ENCODE measurements around the gene MCC.

MCC gene

DNA sequence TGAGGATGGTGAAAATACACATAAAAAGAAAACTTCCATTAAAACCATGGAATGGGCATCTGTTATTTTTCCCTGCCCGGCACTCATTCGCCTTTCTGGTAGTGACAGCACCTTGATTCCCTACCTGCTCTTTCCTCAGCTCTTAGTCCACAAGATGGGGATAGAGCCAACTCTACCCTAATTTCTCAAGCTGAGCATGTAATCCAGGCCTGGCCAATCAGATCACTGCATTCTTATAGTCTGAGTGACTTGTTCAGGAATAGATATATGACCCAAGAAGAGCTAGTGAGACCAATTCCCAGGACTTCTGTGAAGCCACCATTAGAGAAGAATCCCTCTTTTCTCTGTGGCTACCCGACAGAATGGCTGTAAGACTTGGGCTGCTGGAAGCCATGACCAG is 111.6 kb downstream of the MCC start:
- Histone ChIP-seq H3K14ac (ENCODE audit: low read length) (no peak overlapping the region), H3K9ac (ENCODE audit: low read length) (no peak overlapping the region), H2AK5ac (ENCODE audit: low read length) (no peak overlapping the region), H3K79me2 (ENCODE audit: control insufficient read depth, insufficient read depth, low read length, poor library complexity) (no peaks in the 10 kb centered on the region), H3K27me3 (ENCODE audit: insufficient read depth, low read length) (no peaks in the 10 kb centered on the region), H2BK12ac (ENCODE audit: low read length) (no peak overlapping the region), H3K18ac (ENCODE audit: low read length) (no peak overlapping the region), H4K91ac (ENCODE audit: low read depth, low read length) (no peak overlapping the region), H2BK5ac (ENCODE audit: low read depth, low read length, poor library complexity) (no peak overlapping the region), H3K9me3 (ENCODE audit: insufficient read depth, low read depth, low read length) (no peaks in the 10 kb centered on the region), H3K79me1 (ENCODE audit: low read length) (no peaks in the 10 kb centered on the region), H4K8ac (ENCODE audit: low read depth, low read length) (no peak overlapping the region), H3K23ac (ENCODE audit: low read length) (no peak overlapping the region), H3K4me3 (ENCODE audit: low read depth, low read length) (no peak overlapping the region), H3K36me3 (ENCODE audit: control insufficient read depth in 1 of 2, insufficient read depth in 2 of 2, low read length in 2 of 2) (no peaks in the 10 kb centered on the region), H2AFZ (ENCODE audit: insufficient read depth, low read length, poor library complexity) (no peak overlapping the region), H3K4me1 (ENCODE audit: control insufficient read depth in 1 of 2, insufficient read depth in 2 of 2, low read length in 2 of 2) (no peaks in the 10 kb centered on the region), H3K4me2 (ENCODE audit: low read length) (no peak overlapping the region), H3K4ac (ENCODE audit: low read depth, low read length) (no peak overlapping the region), H2BK120ac (ENCODE audit: insufficient read depth, low read length, poor library complexity) (no peak overlapping the region), H4K12ac (ENCODE audit: low read depth, low read length) (no peak overlapping the region), H3K27ac (ENCODE audit: low read depth, low read length) (no peak overlapping the region)
- no peak for DNase-seq
- no CpG with 5 or more reads among the region's 3 CpGs for WGBS (ENCODE audit: extremely low coverage, insufficient coverage, insufficient read length)

DNA sequence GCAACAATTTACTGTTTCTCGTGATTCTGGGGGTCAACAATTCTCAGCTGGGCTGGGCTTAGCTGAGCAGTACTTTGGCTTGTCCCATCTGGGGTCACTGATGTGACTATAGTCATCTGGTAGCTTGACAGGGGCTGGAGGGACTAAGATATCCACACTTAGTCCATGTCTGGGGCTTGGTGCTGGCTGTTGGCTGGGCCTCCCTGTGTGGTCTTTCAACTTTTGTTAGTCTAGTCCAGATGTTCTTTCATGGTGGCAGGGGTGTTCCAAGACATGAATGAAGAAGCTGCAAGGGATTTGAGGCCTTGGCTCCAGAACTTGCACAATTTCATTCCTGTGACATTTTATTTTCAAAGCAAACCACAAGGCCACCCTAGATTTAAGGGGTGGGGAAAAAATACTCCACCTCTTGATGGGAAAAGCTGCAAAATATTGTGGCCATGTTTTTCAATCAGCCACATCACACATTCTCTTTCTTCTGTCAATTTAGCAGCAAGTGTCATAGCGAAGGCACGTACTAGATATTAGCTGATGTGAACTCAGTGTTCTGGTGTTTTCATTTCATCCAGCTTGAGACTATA is 112.7 kb downstream of the MCC start:
- H3K27me3 ChIP-seq (ENCODE audit: insufficient read depth, low read length), result no peaks in the 10 kb centered on the region
- H2BK120ac ChIP-seq (ENCODE audit: insufficient read depth, low read length, poor library complexity), result no peak overlapping the region
- no peak overlapping the region for H3K9ac ChIP-seq (ENCODE audit: low read length)
- no peak overlapping the region for H2AK5ac ChIP-seq (ENCODE audit: low read length)
- no peak overlapping the region for H3K4me3 ChIP-seq (ENCODE audit: low read depth, low read length)
- no peaks in the 10 kb centered on the region for H3K4me1 ChIP-seq (ENCODE audit: control insufficient read depth in 1 of 2, insufficient read depth in 2 of 2, low read length in 2 of 2)
- H3K14ac ChIP-seq (ENCODE audit: low read length), result no peak overlapping the region
- no CpG with 5 or more reads among the region's 3 CpGs for WGBS (ENCODE audit: extremely low coverage, insufficient coverage, insufficient read length)
- no peak overlapping the region for H4K8ac ChIP-seq (ENCODE audit: low read depth, low read length)
- no peak overlapping the region for H3K27ac ChIP-seq (ENCODE audit: low read depth, low read length)
- no peak overlapping the region for H3K4ac ChIP-seq (ENCODE audit: low read depth, low read length)
- H2AFZ ChIP-seq (ENCODE audit: insufficient read depth, low read length, poor library complexity), result no peak overlapping the region
- no peak overlapping the region for H3K4me2 ChIP-seq (ENCODE audit: low read length)
- no peaks in the 10 kb centered on the region for H3K79me2 ChIP-seq (ENCODE audit: control insufficient read depth, insufficient read depth, low read length, poor library complexity)
- H3K36me3 ChIP-seq (ENCODE audit: control insufficient read depth in 1 of 2, insufficient read depth in 2 of 2, low read length in 2 of 2), result no peaks in the 10 kb centered on the region
- no peak for DNase-seq
- H3K79me1 ChIP-seq (ENCODE audit: low read length), result no peaks in the 10 kb centered on the region
- no peak overlapping the region for H3K23ac ChIP-seq (ENCODE audit: low read length)
- H3K18ac ChIP-seq (ENCODE audit: low read length), result no peak overlapping the region
- H3K9me3 ChIP-seq (ENCODE audit: insufficient read depth, low read depth, low read length), result no peaks in the 10 kb centered on the region
- H4K91ac ChIP-seq (ENCODE audit: low read depth, low read length), result no peak overlapping the region
- H2BK12ac ChIP-seq (ENCODE audit: low read length), result no peak overlapping the region
- H4K12ac ChIP-seq (ENCODE audit: low read depth, low read length), result no peak overlapping the region
- H2BK5ac ChIP-seq (ENCODE audit: low read depth, low read length, poor library complexity), result no peak overlapping the region

DNA sequence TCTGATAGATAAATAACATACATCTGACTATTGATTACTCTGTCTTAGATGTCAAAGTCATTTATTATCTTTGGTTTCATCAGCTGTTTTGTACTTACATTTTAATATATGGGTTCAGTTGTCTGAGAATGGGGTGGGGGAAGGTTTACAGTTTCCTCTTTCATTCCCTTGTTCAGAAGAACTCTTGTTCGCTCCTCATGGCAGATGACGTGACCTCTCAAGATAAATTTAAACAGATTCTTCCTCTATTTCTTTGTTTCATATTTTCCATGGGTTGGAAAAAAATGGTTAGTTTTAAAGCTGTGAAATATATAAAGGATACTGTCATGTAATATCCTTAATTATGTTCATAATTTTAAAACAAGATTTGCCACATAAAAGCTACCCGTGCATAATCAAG is 114.8 kb downstream of the MCC start:
- H3K79me2 ChIP-seq (ENCODE audit: control insufficient read depth, insufficient read depth, low read length, poor library complexity), result no peaks in the 10 kb centered on the region
- no peak for DNase-seq
- no peak overlapping the region for H2BK120ac ChIP-seq (ENCODE audit: insufficient read depth, low read length, poor library complexity)
- no peaks in the 10 kb centered on the region for H3K4me1 ChIP-seq (ENCODE audit: control insufficient read depth in 1 of 2, insufficient read depth in 2 of 2, low read length in 2 of 2)
- no peaks in the 10 kb centered on the region for H3K36me3 ChIP-seq (ENCODE audit: control insufficient read depth in 1 of 2, insufficient read depth in 2 of 2, low read length in 2 of 2)
- H3K4me3 ChIP-seq (ENCODE audit: low read depth, low read length), result no peak overlapping the region
- no peak overlapping the region for H3K4ac ChIP-seq (ENCODE audit: low read depth, low read length)
- no peak overlapping the region for H2BK12ac ChIP-seq (ENCODE audit: low read length)
- no peak overlapping the region for H4K12ac ChIP-seq (ENCODE audit: low read depth, low read length)
- H3K79me1 ChIP-seq (ENCODE audit: low read length), result no peaks in the 10 kb centered on the region
- H3K9ac ChIP-seq (ENCODE audit: low read length), result no peak overlapping the region
- WGBS (ENCODE audit: extremely low coverage, insufficient coverage, insufficient read length), result no CpG with 5 or more reads among the region's 3 CpGs
- H2BK5ac ChIP-seq (ENCODE audit: low read depth, low read length, poor library complexity), result no peak overlapping the region
- H3K4me2 ChIP-seq (ENCODE audit: low read length), result no peak overlapping the region
- H4K8ac ChIP-seq (ENCODE audit: low read depth, low read length), result no peak overlapping the region
- no peak overlapping the region for H3K14ac ChIP-seq (ENCODE audit: low read length)
- no peak overlapping the region for H3K27ac ChIP-seq (ENCODE audit: low read depth, low read length)
- no peaks in the 10 kb centered on the region for H3K9me3 ChIP-seq (ENCODE audit: insufficient read depth, low read depth, low read length)
- H2AK5ac ChIP-seq (ENCODE audit: low read length), result no peak overlapping the region
- H4K91ac ChIP-seq (ENCODE audit: low read depth, low read length), result no peak overlapping the region
- no peak overlapping the region for H3K23ac ChIP-seq (ENCODE audit: low read length)
- H3K18ac ChIP-seq (ENCODE audit: low read length), result no peak overlapping the region
- no peak overlapping the region for H2AFZ ChIP-seq (ENCODE audit: insufficient read depth, low read length, poor library complexity)
- H3K27me3 ChIP-seq (ENCODE audit: insufficient read depth, low read length), result no peaks in the 10 kb centered on the region

DNA sequence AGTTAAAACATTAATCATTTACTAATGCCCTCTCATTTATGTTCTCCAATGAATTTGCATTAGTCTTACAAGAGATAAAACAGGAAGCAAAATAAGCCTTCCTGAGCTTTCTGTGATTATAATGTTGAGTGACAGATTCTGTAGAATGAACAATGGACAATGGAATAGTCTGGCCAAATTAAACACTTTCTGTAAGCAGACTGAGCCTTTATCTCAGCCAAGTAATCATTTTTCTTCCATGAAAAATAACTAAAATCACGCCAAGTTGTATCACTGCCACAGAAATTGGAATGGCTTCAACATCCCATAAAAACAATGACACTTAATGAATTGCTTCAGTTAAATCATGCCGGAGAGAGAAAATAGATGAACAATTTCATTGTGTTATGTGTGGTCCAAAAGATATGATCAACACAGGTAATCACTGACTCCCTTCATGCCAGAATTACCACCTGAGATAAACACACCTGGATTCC is 116.5 kb downstream of the MCC start:
- Histone ChIP-seq H3K27me3 (ENCODE audit: insufficient read depth, low read length) (no peaks in the 10 kb centered on the region), H2AK5ac (ENCODE audit: low read length) (no peak overlapping the region), H2BK12ac (ENCODE audit: low read length) (no peak overlapping the region), H3K4me2 (ENCODE audit: low read length) (no peak overlapping the region), H3K4me1 (ENCODE audit: control insufficient read depth in 1 of 2, insufficient read depth in 2 of 2, low read length in 2 of 2) (peaks cover 0 to 3% of the 10 kb centered on the region in 2 experiments), H4K8ac (ENCODE audit: low read depth, low read length) (no peak overlapping the region), H3K36me3 (ENCODE audit: control insufficient read depth in 1 of 2, insufficient read depth in 2 of 2, low read length in 2 of 2) (no peaks in the 10 kb centered on the region), H3K18ac (ENCODE audit: low read length) (no peak overlapping the region), H3K9ac (ENCODE audit: low read length) (no peak overlapping the region), H3K9me3 (ENCODE audit: insufficient read depth, low read depth, low read length) (no peaks in the 10 kb centered on the region), H3K79me1 (ENCODE audit: low read length) (no peaks in the 10 kb centered on the region), H2BK120ac (ENCODE audit: insufficient read depth, low read length, poor library complexity) (no peak overlapping the region), H4K91ac (ENCODE audit: low read depth, low read length) (no peak overlapping the region), H3K23ac (ENCODE audit: low read length) (no peak overlapping the region), H3K14ac (ENCODE audit: low read length) (no peak overlapping the region), H2AFZ (ENCODE audit: insufficient read depth, low read length, poor library complexity) (no peak overlapping the region), H2BK5ac (ENCODE audit: low read depth, low read length, poor library complexity) (no peak overlapping the region), H3K4ac (ENCODE audit: low read depth, low read length) (no peak overlapping the region), H4K12ac (ENCODE audit: low read depth, low read length) (no peak overlapping the region), H3K4me3 (ENCODE audit: low read depth, low read length) (no peak overlapping the region), H3K79me2 (ENCODE audit: control insufficient read depth, insufficient read depth, low read length, poor library complexity) (no peaks in the 10 kb centered on the region), H3K27ac (ENCODE audit: low read depth, low read length) (no peak overlapping the region)
- no peak for DNase-seq
- no CpG with 5 or more reads among the region's 2 CpGs for WGBS (ENCODE audit: extremely low coverage, insufficient coverage, insufficient read length)
